Activated CD8-positive, alpha-beta memory T cell treated with anti-CD3 and anti-CD28 coated beads, Interleukin-2, amount 50 U/mL, for 24 hours (primary cell): ENCODE data around the gene TENT5C.

ENCODE experiments used
- DNase-seq: peaks from one replicate; pipeline ENCODE4 v3.0.0-alpha.2; 2020; ENCODE audit errors: extremely low read depth

The TENT5C gene

DNA sequence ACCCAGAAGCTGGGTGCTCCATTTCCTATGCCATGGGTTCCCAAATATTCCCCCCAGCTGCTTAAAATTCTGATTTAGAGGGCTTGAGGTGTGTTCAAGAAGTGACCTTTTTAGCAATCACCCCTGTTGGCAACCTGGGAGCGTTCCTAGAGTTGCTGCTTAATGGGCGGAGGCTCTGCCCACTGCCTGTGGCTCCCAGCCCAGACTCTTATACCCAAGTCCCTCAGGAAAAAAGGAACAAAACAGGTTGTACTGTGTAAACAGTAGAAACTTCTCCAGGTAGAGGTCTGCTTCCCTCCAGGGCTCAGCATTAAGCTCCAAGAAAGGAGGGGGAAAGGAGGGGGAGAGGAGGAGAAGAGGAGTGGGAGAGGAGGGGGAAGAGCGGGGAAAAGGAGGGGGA, 14.6 kb upstream of the TENT5C start:
- no peak for DNase-seq

DNA sequence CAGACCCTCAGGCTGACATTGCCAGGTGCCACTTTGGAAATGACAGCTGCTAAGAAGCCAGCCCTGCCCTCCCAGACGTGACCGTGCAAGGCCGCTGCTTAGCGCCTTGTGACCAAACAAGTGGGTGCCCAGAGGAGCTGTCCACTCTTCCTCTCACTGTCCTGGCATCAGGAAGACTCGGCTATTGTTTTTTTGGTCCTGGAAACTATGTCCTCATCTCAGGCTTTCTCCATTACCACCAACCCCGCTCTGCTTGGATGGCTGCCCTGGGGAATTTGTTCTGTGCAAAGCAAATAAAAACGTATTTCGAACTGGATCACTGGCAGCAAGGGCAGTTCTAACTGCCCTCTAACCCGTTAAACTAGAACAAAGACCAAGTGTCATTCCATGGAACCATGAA, 13.7 kb upstream of the TENT5C start:
- DNase-seq = no peak

GRCh38 chr1:117594261-117594990, 11.4 kb upstream of the TENT5C start:
- DNase-seq = no peak

GRCh38 chr1:117596023-117596720, 9.7 kb upstream of the TENT5C start:
- no peak for DNase-seq

DNA sequence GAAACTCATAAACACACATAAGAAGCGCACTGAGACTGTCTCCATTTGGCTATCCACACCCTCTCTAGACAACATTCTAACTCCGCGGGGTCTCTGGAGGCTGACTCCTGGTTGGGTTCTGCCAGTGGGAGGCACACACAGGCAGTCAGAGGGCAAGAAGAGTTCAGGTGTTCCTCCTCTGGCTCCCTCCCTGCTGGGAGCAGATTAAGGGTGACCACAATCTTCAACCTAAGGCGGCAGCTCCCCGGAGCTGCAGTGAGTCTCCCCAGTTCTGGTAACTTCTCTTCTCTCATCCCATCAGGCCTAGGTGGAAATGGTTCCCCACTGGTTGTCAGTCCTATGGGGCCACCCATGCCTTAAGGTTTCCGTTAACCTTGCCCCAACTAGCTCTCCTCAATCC, 7.4 kb upstream of the TENT5C start:
- no peak for DNase-seq

DNA sequence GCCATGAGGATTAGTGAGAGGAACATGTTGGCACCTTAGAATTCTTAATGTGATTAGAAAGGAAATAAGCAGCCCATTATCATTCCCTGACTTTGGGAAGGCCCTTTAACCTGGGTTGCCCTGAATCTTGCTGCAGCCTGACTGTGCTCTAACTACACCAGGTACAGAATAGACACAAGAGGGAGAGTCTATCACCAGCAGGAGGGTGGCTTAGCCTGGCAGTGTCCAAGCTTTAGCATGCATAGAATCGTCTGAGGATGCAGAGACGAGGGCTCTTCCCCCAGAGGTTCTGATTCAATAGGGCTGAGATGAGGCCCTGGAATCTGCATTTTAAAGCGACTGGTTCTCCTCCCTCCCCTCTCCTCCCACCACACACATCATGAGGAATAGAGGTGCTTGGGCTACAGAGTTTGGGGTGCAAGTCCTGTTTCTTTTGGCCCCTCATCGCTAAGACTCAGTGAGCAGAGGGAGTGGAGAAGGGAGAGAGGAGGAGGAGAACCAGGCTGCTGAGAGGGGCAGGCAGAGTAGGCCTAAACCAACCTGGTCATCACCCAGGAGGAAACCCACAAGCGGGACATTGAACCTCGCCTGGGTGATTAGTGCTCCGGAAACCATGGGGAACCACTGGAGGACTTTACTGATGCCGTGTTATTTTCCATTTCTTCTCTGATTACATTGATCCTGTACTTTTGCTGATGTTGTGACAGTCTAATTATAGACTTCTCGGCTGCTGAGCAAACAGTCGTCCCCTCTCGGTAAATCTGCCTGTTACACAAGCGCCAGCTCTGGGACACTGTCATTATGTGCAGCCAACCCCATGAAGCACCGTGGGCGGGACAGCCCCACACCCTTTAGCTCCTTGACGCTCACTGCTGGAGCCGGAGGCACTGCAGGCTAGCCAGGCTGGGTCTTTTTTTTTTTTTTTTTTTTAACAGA, 6.3 kb upstream of the TENT5C start:
- DNase-seq = no peak

DNA sequence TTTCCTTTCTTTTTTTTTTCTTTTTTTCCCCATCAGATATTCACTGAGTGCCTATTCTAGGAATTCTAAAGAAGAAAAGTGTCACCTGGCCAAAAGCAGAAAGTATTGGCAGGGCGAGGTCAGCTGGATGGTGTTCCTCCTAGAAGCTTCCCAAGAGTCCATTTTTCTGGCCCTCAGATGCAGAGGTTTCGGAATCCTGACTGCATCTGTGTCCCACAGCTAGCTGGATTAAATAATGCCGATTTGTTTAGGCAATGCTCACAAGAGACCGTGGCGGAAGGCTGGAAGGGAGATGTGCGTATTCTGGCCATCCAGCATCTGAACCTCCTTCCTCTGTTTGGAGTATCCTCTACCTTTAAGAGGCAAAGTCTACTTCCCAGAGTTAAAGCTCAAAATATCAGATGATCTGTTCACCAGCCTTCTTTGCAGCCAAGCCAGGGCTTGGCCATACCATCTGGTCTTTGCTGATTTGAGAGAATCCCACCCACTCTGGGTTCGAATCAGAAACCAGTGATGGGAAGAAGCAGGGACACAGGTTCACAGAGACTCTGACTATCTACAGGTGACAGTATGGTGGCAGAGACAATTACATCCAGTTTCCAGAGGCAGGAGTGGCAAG, 5.4 kb upstream of the TENT5C start:
- DNase-seq = no peak

- no peak for DNase-seq
These were observed 4.9 kb upstream of the TENT5C start for GRCh38 chr1:117600966-117601365.

DNA sequence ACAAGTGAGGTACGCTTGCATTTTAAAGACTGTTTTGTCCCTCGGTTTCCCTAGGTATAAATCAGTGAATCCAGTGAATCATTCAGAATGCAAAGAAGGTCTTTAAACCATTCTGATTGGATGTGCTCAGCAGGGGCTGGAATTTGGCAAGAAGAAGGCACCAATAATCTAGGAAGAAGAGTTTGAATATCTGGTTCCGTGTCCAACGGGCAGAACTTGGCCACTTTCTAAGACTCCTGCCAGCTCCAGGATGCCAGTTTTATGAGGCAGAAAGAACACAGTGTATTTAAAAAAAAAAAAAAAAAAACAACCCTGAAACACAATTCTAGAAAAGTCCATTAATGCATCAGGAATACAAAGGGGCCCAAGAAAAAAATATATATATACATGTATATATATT, 3.0 kb upstream of the TENT5C start:
- DNase-seq = no peak

DNA sequence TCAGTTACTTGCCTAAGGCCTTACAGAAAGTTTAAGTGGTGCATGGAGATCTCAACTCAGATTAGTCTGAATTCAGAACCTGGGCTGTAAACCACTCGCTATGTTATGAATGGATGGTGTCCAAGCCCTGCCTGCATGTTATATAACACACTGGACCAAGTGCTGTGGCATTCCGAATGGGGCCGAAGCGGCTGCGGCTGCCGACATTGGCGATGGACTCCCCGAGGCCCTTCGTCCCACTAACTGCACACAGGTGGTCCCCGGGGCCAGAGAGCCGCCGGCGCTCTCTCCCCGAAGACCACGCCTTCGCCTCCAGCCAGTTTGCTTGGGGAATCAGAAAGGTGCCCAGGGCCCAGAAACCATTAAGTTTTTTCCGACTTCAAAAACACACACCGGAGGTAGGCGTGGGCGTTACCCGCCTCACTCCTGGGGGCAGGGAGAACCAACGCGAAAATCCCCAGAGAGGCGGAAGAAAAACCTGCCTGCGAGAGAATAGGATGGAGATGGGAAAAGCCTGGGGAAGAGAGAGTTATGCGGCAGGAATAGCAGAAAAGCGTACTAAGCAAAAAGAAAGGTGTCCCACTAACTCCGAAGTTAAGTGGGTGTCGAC, 579 bp upstream of the TENT5C start:
- no peak for DNase-seq

GRCh38 chr1:117606649-117607430, 992 bp downstream of the TENT5C start:
- no peak for DNase-seq

DNA sequence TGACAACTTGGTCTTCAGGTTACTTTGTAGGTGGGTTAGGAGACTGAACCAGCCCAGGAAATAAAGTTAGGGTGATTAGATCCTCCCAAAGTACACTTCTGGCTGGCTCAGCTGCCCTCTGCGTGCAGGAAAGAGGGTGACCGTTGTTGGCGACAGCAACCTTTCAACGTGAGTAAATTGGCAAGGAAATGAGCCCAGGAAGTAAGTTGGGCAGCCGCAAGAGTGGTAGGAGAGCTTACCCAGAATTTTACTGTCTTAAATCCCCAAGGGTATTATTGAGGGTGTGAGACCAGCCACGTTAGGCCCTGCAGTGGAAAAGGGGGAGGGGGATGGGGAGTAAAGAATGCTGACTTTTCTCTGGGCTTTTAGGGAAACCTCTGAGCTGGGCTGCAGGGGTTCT, 1.6 kb downstream of the TENT5C start:
- no peak for DNase-seq

DNA sequence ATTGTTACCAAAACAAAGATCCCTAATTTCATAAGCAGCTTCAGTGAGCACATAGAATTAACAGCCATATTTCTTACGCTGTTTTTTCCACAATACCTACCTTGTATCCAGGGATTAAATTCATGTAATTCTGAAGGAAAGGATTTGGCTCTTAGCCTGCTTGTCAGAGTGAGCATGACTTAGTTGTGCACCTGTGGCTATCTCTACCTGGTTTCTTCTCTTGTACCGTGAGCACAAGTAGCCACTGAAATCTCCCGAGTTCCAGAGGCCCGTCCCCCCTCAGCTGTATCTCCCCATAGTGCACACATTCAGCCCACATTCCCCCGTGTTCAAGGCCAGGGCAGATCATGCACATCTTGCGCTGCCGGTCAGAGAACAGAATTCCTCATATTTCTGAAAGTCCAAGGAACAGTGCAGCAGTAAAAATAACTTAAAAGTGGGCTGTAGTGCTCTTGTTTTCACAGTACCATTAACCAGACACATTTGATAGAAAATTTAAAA, 2.3 kb downstream of the TENT5C start:
- no peak for DNase-seq

DNA sequence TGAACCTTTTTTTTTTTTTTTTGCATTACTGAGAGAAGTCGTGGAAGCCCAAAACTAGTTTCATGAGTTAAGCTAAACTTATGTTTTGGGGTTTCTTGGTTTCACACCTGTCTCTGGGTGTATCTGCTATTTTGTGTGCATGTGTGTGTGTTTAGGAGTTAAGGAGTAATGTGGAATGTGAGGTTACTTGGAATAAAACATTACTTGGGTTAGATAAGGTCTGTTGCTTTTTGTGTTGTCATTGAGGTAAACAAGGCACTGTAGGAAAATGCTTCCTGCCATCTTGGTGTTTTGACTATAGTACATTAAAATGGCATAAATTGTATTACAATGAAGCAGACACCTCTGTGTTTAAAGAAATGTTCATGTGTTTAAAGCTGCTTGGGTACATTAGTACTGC, 2.9 kb downstream of the TENT5C start:
- DNase-seq = no peak

DNA sequence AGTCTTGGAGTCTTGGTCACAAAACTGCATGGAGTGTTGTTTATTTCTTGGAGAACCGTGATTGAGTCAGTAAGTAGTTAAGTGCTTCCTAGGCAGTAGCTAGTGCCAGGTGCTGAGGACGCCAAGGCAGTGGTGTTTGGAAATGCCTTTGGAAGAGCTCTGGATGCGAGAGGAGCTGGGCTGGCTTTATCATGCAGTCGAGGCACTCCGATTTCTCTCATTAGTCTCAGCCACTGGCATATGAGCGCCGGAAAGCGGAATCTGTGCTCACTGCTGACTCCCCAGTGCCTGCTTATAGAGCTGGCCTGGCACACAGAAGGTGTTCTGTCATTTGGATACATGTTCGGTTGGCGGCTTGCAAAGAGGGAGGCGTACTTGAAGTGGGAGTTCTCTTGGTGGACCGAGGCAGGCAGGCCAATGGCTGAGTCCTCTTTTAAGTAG, 3.6 kb downstream of the TENT5C start:
- no peak for DNase-seq

DNA sequence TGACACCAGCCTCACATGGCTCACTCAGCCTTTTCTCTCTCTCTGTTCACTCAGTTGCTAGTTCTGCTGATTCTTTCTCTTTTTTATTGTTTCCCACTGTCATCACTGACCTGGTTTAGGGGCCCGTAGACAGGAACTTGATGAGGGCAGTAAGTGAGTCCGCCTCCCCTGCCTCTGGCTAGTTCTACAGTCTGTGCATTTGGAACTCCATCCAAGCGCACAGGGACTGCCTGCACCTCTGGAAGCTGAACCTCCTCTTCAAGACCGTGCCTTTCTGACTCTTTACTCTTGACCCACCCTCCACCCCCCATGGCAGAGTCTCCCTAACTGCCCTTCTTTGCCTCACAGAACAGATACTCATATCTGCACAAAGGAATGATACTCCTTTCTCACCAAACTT, 4.2 kb downstream of the TENT5C start:
- DNase-seq = no peak

DNA sequence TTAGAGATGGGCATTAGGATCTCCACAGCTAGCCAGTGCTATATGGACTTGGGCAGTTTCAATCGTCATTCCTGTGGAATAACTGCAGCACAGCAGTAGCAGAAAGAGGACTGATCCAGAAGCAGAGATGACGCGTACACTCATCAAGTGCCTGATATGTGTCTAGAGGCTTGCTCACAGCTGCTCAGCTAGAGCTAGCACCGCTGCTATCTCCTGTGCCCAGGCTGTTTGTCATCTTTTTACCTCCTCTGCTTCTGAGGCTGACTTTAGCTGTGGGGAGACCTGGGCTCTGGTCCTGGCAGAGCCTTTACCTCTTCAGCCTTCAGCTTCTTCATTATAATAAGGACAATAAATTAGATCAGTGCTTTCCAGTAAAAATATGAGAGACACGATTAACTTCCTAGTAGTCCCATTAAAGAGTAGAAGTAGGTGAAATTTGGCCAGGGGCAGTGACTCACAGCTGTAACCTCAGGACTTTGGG, 5.3 kb downstream of the TENT5C start:
- DNase-seq = no peak

- no peak for DNase-seq
These were observed 6.1 kb downstream of the TENT5C start for GRCh38 chr1:117611894-117612483.

GRCh38 chr1:117612517-117613248, 6.8 kb downstream of the TENT5C start:
- no peak for DNase-seq
